ENCODE measurements around the gene C6orf52.
A peak's percentile ranks its signal among the peaks of the same experiment; 100 is the strongest.

C6orf52 gene

GRCh38 chr6:10659699-10660348 is 34.6 kb downstream of the C6orf52 start:
- TF ChIP-seq, protein P1, sequence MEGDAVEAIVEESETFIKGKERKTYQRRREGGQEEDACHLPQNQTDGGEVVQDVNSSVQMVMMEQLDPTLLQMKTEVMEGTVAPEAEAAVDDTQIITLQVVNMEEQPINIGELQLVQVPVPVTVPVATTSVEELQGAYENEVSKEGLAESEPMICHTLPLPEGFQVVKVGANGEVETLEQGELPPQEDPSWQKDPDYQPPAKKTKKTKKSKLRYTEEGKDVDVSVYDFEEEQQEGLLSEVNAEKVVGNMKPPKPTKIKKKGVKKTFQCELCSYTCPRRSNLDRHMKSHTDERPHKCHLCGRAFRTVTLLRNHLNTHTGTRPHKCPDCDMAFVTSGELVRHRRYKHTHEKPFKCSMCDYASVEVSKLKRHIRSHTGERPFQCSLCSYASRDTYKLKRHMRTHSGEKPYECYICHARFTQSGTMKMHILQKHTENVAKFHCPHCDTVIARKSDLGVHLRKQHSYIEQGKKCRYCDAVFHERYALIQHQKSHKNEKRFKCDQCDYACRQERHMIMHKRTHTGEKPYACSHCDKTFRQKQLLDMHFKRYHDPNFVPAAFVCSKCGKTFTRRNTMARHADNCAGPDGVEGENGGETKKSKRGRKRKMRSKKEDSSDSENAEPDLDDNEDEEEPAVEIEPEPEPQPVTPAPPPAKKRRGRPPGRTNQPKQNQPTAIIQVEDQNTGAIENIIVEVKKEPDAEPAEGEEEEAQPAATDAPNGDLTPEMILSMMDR (IDR thresholded peaks at IDR 0.05; ENCODE audit: insufficient read depth, low read length, missing control alignments) = no peak
- no peak for DNase-seq (ENCODE audit: low read depth, low spot score)
- POLR2A ChIA-PET = no interaction called here

GRCh38 chr6:10658910-10659698 is 35.3 kb downstream of the C6orf52 start:
- no peak for DNase-seq (ENCODE audit: low read depth, low spot score)
- H3K4me3 ChIP-seq (ENCODE audit: low read depth, low read length) = peak overlapping the region; percentile 47
- POLR2A ChIA-PET = no interaction called here
- CTCF ChIA-PET = no interaction called here
- TF ChIP-seq, protein P1 (IDR thresholded peaks at IDR 0.05; ENCODE audit: insufficient read depth, low read length, missing control alignments) = no peak

More at GRCh38 chr6:10659699-10660348, 34.6 kb downstream of the C6orf52 start:
- H3K4me3 ChIP-seq (ENCODE audit: low read depth, low read length) = peak overlapping the region; percentile 47
- CTCF ChIA-PET = no interaction called here

DNA sequence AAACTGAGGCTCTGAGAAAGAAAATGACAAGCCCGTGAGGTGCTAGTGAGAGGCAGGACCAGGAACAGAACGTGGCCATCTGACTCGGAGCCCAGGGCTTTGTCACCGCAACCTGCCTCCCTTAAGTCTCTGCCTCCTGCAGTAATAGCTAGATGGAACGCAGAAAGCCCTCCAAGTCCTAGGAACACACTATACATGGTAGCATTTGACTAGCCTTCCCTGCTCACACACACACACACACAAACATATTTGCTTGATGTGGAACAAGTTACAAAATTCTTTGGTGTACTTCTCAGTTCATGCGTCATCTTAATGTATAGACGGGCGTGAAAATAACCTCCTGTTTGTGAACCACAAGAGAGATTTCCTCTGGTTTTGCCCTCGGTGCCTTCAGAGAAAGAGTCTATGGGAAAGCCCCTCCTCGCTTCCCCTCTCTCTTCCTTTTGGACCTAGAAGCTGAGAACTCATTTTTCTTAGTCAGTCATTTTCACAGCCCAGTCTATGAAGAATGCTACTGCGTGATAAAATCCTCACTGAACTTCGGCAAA is 38.8 kb downstream of the C6orf52 start:
- CTCF ChIA-PET = no interaction called here
- TF ChIP-seq, protein P1 (IDR thresholded peaks at IDR 0.05; ENCODE audit: insufficient read depth, low read length, missing control alignments) = no peak
- POLR2A ChIA-PET = no interaction called here
- H3K4me3 ChIP-seq (ENCODE audit: low read depth, low read length) = no peak overlapping the region
- no peak for DNase-seq (ENCODE audit: low read depth, low spot score)

GRCh38 chr6:10644225-10644624 is 50.2 kb downstream of the C6orf52 start:
- CTCF ChIA-PET = no interaction called here
- POLR2A ChIA-PET = no interaction called here
- TF ChIP-seq, protein P1 (IDR thresholded peaks at IDR 0.05; ENCODE audit: insufficient read depth, low read length, missing control alignments) = no peak
- H3K4me3 ChIP-seq (ENCODE audit: low read depth, low read length) = no peak overlapping the region
- DNase-seq (ENCODE audit: low read depth, low spot score) = no peak

DNA sequence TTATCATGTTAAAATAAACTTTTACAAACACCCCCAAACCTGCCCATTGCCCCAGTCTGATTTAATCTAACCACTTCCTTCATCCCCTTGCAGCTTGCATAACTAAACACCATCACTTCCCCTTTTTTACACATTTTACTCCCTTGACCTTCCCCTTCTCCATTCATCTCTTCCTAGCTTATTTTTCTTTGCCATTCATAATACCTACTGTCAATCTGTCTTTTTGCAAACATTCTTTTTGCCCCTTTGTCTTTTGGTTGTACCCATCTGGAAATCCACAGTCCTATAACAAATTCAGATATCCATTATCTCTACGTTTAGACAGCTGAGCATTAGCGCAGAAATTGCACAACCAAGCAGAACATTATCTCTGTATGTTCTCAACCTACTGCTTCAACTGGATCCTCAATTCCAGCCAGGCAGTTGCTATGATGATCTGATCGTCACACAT is 51.2 kb downstream of the C6orf52 start:
- H3K4me3 ChIP-seq (ENCODE audit: low read depth, low read length) = no peak overlapping the region
- TF ChIP-seq, protein P1 (IDR thresholded peaks at IDR 0.05; ENCODE audit: insufficient read depth, low read length, missing control alignments) = no peak
- CTCF ChIA-PET = no interaction called here

DNA sequence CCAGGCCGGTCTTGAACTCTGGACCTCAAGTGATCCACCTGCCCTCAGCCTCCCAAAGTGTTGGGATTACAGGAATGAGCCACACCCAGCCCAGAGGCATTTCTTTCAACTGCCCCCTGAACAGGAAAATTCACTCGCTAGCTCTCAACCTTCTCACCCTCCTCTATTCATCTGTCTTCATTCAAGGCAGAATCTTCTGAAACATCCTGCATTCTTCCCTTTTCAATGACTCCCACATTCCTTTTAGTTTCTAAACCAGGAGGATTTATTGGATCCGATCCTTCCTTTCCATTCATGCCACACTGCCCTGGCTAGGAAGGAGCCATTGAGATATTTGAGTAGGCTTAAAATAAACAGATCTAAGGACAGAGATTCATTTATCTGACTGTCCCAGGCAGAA is 52.9 kb downstream of the C6orf52 start:
- ChIA-PET CTCF (no interaction called here), POLR2A (no interaction called here)
- no peak overlapping the region for H3K4me3 ChIP-seq (ENCODE audit: low read depth, low read length)
- no peak for DNase-seq (ENCODE audit: low read depth, low spot score)
- TF ChIP-seq, protein P1 (IDR thresholded peaks at IDR 0.05; ENCODE audit: insufficient read depth, low read length, missing control alignments) = no peak

More for the DNA sequence above, 51.2 kb downstream of the C6orf52 start:
- DNase-seq (ENCODE audit: low read depth, low spot score) = no peak
- POLR2A ChIA-PET = no interaction called here
